Prostate gland (tissue), 2 donors: ENCODE data around the gene KLHL24.

ENCODE experiments used
- POLR2AphosphoS5 ChIP-seq: sonication (generic); formaldehyde crosslinking; IDR thresholded peaks from one replicate; pipeline ENCODE4 v1.6.1; 2017; ENCODE audit warnings: antibody characterized with exemption
- TF ChIP-seq, protein P1 (sequence below), 4 experiments: fragments of 200-600 bp in 2 of 4; fragments of 450-650 bp in 2 of 4; sonication (generic) in 2 of 4; IDR thresholded peaks; 1 replicate in 3 of 4; 2 replicates in 1 of 4; pipeline ENCODE4 v1.5.1; 2016 to 2019; ENCODE audit warnings: antibody characterized with exemption in 4 of 4, mild to moderate bottlenecking in 2 of 4, moderate library complexity in 2 of 4

DNA sequence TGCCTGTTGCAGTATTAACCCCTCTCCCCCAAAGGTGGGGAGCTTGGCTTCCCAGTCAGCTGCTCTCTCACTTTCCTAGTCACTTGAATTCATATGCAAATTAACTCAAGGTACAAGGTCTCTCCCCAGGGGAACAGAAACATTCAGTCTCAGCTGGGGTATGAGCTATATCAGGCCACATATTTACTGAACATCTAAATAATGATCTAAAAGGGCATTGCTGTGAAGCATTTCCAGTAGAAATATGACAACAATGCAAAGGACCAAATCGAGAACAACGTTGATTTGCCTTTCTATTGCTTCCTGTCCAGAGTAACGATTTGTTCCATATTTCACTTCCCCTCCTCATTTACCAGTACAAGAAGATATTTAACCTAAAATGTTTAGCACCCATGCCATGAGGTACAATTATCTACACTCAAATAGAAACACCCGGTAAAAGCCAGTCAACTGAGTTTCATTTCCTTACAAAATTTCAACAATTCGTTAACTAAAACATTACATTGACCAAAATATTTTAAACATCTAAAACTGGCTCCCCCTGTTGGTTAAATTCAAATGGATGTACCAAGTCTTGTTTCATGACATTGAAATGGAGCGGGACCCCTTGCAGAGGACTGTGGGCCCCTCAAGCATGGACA lies 43.4 kb upstream of the KLHL24 start:
- TF ChIP-seq, protein P1, sequence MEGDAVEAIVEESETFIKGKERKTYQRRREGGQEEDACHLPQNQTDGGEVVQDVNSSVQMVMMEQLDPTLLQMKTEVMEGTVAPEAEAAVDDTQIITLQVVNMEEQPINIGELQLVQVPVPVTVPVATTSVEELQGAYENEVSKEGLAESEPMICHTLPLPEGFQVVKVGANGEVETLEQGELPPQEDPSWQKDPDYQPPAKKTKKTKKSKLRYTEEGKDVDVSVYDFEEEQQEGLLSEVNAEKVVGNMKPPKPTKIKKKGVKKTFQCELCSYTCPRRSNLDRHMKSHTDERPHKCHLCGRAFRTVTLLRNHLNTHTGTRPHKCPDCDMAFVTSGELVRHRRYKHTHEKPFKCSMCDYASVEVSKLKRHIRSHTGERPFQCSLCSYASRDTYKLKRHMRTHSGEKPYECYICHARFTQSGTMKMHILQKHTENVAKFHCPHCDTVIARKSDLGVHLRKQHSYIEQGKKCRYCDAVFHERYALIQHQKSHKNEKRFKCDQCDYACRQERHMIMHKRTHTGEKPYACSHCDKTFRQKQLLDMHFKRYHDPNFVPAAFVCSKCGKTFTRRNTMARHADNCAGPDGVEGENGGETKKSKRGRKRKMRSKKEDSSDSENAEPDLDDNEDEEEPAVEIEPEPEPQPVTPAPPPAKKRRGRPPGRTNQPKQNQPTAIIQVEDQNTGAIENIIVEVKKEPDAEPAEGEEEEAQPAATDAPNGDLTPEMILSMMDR (IDR thresholded peaks at IDR 0.05) = no peak
- no peak for TF ChIP-seq POLR2AphosphoS5
